Keratinocyte (primary cell): ENCODE measurements around the gene USP6. TPM values are rescaled to one million over a fixed set of nuclear protein-coding genes. Genes with fewer than 3 reads are reported as not detected.
"Not testable (repeated sequence)": the region's sequence is repeated elsewhere in the genome, so short reads cannot be mapped to it uniquely, and the experiment has no call there.

ENCODE experiments used
- DNase-seq: peaks from one replicate; pipeline ENCODE4 v3.0.0-alpha.2; 2011; ENCODE audit warnings: low read depth, missing footprints, low spot score
- FAIRE-seq: peaks from 2 replicates; lab custom pipeline; 2011; peaks lifted over from hg19 to GRCh38; lab: Jason Lieb, UNC
- H2AFZ ChIP-seq: 2 replicates; pipeline ENCODE4 v1.6.0; 2012; ENCODE audit warnings: low read length, control low read depth, inconsistent platforms; ENCODE audit not compliant: control insufficient read depth
- H3K27ac ChIP-seq: 2 replicates; pipeline ENCODE4 v1.5.1; 2011; ENCODE audit warnings: low read length; ENCODE audit not compliant: control insufficient read depth, insufficient read depth
- H3K27me3 ChIP-seq: 3 replicates; pipeline ENCODE4 v1.6.0; 2011; ENCODE audit warnings: low read length; ENCODE audit not compliant: control insufficient read depth, insufficient read depth; ENCODE audit errors: extremely low read depth
- H3K36me3 ChIP-seq, 2 experiments: 2 replicates in 1 of 2; 3 replicates in 1 of 2; pipeline ENCODE4 v1.5.1; 2011; ENCODE audit warnings: low read length in 2 of 2, mild to moderate bottlenecking in 1 of 2; ENCODE audit not compliant: control insufficient read depth in 2 of 2, insufficient read depth in 2 of 2; ENCODE audit errors: extremely low read depth in 1 of 2
- H3K4me1 ChIP-seq: 3 replicates; pipeline ENCODE4 v1.5.1; 2011; ENCODE audit warnings: low read length; ENCODE audit not compliant: control insufficient read depth, insufficient read depth; ENCODE audit errors: extremely low read depth
- H3K4me2 ChIP-seq: 3 replicates; pipeline ENCODE4 v1.6.0; 2011; ENCODE audit warnings: low read depth, low read length; ENCODE audit not compliant: control insufficient read depth, insufficient read depth; ENCODE audit errors: extremely low read depth
- H3K4me3 ChIP-seq, 3 experiments: fragments of 200-600 bp in 1 of 3; sonication (generic) in 1 of 3; 2 replicates in 2 of 3; 3 replicates in 1 of 3; pipeline ENCODE4 v1.5.1; 2011 to 2016; ENCODE audit warnings: low read length in 3 of 3, mild to moderate bottlenecking in 3 of 3, control low read depth in 2 of 3, inconsistent platforms in 1 of 3, low read depth in 1 of 3, mixed read lengths in 1 of 3, mixed run types in 1 of 3, moderate library complexity in 1 of 3; ENCODE audit not compliant: control insufficient read depth in 2 of 3, insufficient read depth in 2 of 3; ENCODE audit errors: extremely low read depth in 1 of 3
- H3K79me2 ChIP-seq: 2 replicates; pipeline ENCODE4 v1.6.0; 2012; ENCODE audit warnings: low read length; ENCODE audit not compliant: control insufficient read depth, insufficient read depth
- H3K9ac ChIP-seq: 3 replicates; pipeline ENCODE4 v1.6.0; 2011; ENCODE audit warnings: low read length; ENCODE audit not compliant: control insufficient read depth, insufficient read depth; ENCODE audit errors: extremely low read depth
- H3K9me1 ChIP-seq: 3 replicates; pipeline ENCODE4 v1.6.0; 2011; ENCODE audit warnings: low read length; ENCODE audit not compliant: control insufficient read depth, insufficient read depth; ENCODE audit errors: extremely low read depth
- H3K9me3 ChIP-seq: 2 replicates; pipeline ENCODE4 v1.5.1; 2012; ENCODE audit warnings: low read depth, low read length; ENCODE audit not compliant: control insufficient read depth
- H4K20me1 ChIP-seq: 3 replicates; pipeline ENCODE4 v1.6.0; 2011; ENCODE audit warnings: low read length; ENCODE audit not compliant: control insufficient read depth, insufficient read depth; ENCODE audit errors: extremely low read depth
- CTCF ChIP-seq, 3 experiments: IDR thresholded peaks in 1 of 3; conservative IDR thresholded peaks in 1 of 3; optimal IDR thresholded peaks in 1 of 3; 2 replicates in 2 of 3; 3 replicates in 1 of 3; pipeline versions ENCODE3 to v1.5.1; 2011; ENCODE audit warnings: low read length in 3 of 3, mild to moderate bottlenecking in 3 of 3, moderate library complexity in 2 of 3, control low read depth in 1 of 3, inconsistent platforms in 1 of 3; ENCODE audit not compliant: insufficient read depth in 2 of 3; ENCODE audit errors: extremely low read depth in 1 of 3
- EZH2 ChIP-seq: IDR thresholded peaks from one replicate; pipeline ENCODE4 v1.6.1; 2012; ENCODE audit warnings: inconsistent platforms, mild to moderate bottlenecking, low read length, moderate library complexity
- dilution Hi-C: fragments of 300-500 bp; cut with MboI; formaldehyde crosslinking; loops from one replicate; pipeline ENCODE4 v1.7.0; 2020; ENCODE audit warnings: low sequenced_read_pairs; ENCODE audit not compliant: extremely low pct_ligation_motif_present
- polyA plus RNA-seq, 5 experiments: library from polyadenylated mRNA; depleted of rRNA in 3 of 5; stranded (reverse) in 3 of 5; stranded (forward) in 1 of 5; unstranded in 1 of 5; fragments of >200 nt; gene quantifications; 1 replicate in 1 of 5; 2 replicates in 3 of 5; 3 replicates in 1 of 5; pipeline versions ENCODE4 v1.2.1 to v1.2.3, GENCODE V29; 2011 to 2012; ENCODE audit warnings: missing spikeins in 2 of 5, low read depth in 1 of 5, low replicate concordance in 1 of 5

Gene USP6
- polyA plus RNA-seq, 1 donor (not counting 4 experiments of a cell fraction or from before 2014, with no cell fraction given) = not detected

- TF ChIP-seq CTCF (optimal IDR thresholded peaks at IDR 0.05 in 1 of 3, IDR thresholded peaks at IDR 0.05 in 1 of 3, conservative IDR thresholded peaks at IDR 0.05 in 1 of 3; ENCODE audit: extremely low read depth in 1 of 3, insufficient read depth in 2 of 3, low read length in 3 of 3) = no peak
- TF ChIP-seq EZH2 = no peak
- dilution Hi-C loops = no loop called here
- Histone ChIP-seq H3K36me3 (peaks cover 0 to 3% of the 10 kb centered on the region in 2 experiments), H3K9me1 (peaks cover 2% of the 10 kb centered on the region), H3K4me2 (no peak overlapping the region), H3K27me3 (no peaks in the 10 kb centered on the region), H2AFZ (no peak overlapping the region), H3K4me3 (no peak overlapping the region), H3K9ac (no peak overlapping the region), H3K9me3 (no peaks in the 10 kb centered on the region), H3K79me2 (no peaks in the 10 kb centered on the region), H3K27ac (no peak overlapping the region), H3K4me1 (no peaks in the 10 kb centered on the region), H4K20me1 (no peaks in the 10 kb centered on the region)
- DNase-seq (no peak), FAIRE-seq (no peak)
Measured at GRCh38 chr17:5211458-5211857, 95.6 kb downstream of the USP6 start.

- H4K20me1 ChIP-seq, H3K27me3 ChIP-seq, H3K27ac ChIP-seq, H3K9ac ChIP-seq, H3K4me2 ChIP-seq, H2AFZ ChIP-seq, H3K9me3 ChIP-seq, FAIRE-seq, H3K36me3 ChIP-seq, DNase-seq, H3K9me1 ChIP-seq, H3K4me1 ChIP-seq, H3K4me3 ChIP-seq, H3K79me2 ChIP-seq, dilution Hi-C loops: not testable (repeated sequence)
Measured at GRCh38 chr17:5217562-5217961, 101.7 kb downstream of the USP6 start.

GRCh38 chr17:5219536-5219935, 103.7 kb downstream of the USP6 start:
- DNase-seq = no peak
- H3K9ac ChIP-seq = no peak overlapping the region
- H3K36me3 ChIP-seq = no peaks in the 10 kb centered on the region
- FAIRE-seq = no peak
- no peak overlapping the region for H3K4me3 ChIP-seq
- H4K20me1 ChIP-seq = no peaks in the 10 kb centered on the region
- H3K4me1 ChIP-seq = no peaks in the 10 kb centered on the region
- H3K9me3 ChIP-seq = no peaks in the 10 kb centered on the region
- H3K4me2 ChIP-seq = no peak overlapping the region
- dilution Hi-C loops = no loop called here
- no peaks in the 10 kb centered on the region for H3K9me1 ChIP-seq
- no peak overlapping the region for H3K27ac ChIP-seq
- TF ChIP-seq EZH2 (no peak), CTCF (optimal IDR thresholded peaks at IDR 0.05 in 1 of 3, IDR thresholded peaks at IDR 0.05 in 1 of 3, conservative IDR thresholded peaks at IDR 0.05 in 1 of 3; ENCODE audit: extremely low read depth in 1 of 3, insufficient read depth in 2 of 3, low read length in 3 of 3) (no peak)
- H3K27me3 ChIP-seq = no peaks in the 10 kb centered on the region
- H2AFZ ChIP-seq = no peak overlapping the region
- H3K79me2 ChIP-seq = no peaks in the 10 kb centered on the region
